ENCODE results near the gene MAPK6. TPM values are rescaled to one million over a fixed set of nuclear protein-coding genes. Genes with fewer than 3 reads are reported as not detected.

The MAPK6 gene
- total RNA-seq, 1 experiment from 2014 or later, result 160 TPM

Other genes starting within 250 kb of the MAPK6 start
- gene TMOD3, start 189.6 kb upstream of the MAPK6 start, total RNA-seq (2014; rRNA removed; shearing (Covaris generic)), result 59.0 and 60.7 TPM in 2 replicates
- gene LEO1, start 47.4 kb upstream of the MAPK6 start, total RNA-seq (2014; rRNA removed; shearing (Covaris generic)), result 61.4 and 75.9 TPM in 2 replicates
- gene BCL2L10, start 93.6 kb downstream of the MAPK6 start, total RNA-seq (2014; rRNA removed; shearing (Covaris generic)), result not detected in 2 replicates
- gene GNB5, start 172.2 kb downstream of the MAPK6 start, total RNA-seq (2014; rRNA removed; shearing (Covaris generic)), result 113 and 121 TPM in 2 replicates

Data from NCI-H460 (cell line).